ENCODE data around the gene ASCC2. TPM values are rescaled to one million over a fixed set of nuclear protein-coding genes. Genes with fewer than 3 reads are reported as not detected.
"Not testable (repeated sequence)": the region's sequence is repeated elsewhere in the genome, so short reads cannot be mapped to it uniquely, and the experiment has no call there.

The ASCC2 gene
- total RNA-seq, 1 experiment from 2014 or later: 28.7 TPM

- DNase-seq (ENCODE audit: low read depth): no peak
Observed at GRCh38 chr22:29755889-29756288, 82.2 kb downstream of the ASCC2 start.

GRCh38 chr22:29754658-29755395 lies 83.2 kb downstream of the ASCC2 start:
- DNase-seq (ENCODE audit: low read depth): not testable (repeated sequence)

- DNase-seq (ENCODE audit: low read depth): no peak
Observed at GRCh38 chr22:29753808-29754657, 84.0 kb downstream of the ASCC2 start.

DNA sequence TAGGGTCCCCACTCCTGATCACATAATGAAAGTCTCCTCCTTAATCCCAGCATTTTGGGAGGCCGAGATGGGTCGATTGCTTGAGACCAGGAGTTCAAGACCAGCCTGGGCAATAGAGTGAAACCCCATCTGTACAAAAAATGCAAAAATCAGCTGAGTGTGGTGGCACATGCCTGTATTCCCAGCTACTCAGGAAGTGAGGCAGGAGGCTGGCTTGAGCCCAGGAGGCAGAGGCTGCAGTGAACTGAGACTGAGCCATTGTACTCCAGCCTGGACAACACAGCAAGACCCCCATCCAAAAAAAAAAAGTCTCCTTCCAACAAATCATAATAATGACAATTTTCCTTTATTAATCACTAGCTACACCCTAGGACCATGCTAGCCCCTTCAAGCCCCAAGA lies 86.4 kb downstream of the ASCC2 start:
- DNase-seq (ENCODE audit: low read depth): no peak

DNA sequence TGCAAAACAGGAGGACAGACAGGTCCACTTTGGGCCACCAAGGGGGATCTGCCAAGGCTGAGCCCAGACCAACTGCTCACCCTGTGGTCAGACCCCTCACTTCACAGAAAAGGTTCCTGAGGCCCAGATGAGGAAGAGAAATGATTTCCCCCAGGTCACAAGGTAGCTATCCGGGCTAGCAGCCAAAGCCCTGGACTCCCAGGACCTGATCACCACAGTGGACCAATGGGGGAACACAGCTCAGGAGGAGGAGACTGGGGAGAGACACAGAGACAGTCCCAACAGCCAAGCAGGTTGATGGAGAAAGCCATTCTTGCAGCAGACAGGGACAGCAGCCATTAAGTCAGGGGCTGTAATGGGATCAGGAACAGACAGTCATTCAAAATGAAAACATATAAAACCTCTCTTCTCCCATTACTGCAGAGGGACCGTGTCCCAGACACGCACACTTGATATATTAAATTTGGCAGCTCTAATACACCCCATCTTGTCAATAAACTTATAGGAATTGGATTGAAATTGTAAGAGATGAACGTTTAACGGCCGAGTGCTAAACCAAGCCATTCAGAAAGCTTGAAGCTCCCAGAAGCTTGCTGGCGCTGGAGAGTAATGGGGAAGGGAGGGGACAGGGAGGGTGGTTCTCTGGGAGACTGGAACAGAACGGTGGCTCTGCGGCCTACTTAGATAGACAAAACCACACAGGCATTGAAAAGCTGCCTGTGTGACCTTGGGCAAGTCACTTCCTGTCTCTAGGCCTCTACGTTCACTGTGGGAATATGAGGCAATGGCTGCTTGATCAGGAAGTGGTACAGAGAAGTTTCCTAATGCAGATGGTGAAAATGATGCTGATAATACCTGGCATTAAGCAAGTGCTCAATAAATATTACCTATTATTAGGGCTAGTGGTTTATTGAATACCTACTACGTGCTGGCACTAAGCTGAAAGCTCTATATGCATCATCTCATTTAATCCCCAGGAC lies 87.2 kb downstream of the ASCC2 start:
- no peak for DNase-seq (ENCODE audit: low read depth)

- DNase-seq (ENCODE audit: low read depth): no peak
Observed at GRCh38 chr22:29750029-29750428, 88.0 kb downstream of the ASCC2 start.

DNA sequence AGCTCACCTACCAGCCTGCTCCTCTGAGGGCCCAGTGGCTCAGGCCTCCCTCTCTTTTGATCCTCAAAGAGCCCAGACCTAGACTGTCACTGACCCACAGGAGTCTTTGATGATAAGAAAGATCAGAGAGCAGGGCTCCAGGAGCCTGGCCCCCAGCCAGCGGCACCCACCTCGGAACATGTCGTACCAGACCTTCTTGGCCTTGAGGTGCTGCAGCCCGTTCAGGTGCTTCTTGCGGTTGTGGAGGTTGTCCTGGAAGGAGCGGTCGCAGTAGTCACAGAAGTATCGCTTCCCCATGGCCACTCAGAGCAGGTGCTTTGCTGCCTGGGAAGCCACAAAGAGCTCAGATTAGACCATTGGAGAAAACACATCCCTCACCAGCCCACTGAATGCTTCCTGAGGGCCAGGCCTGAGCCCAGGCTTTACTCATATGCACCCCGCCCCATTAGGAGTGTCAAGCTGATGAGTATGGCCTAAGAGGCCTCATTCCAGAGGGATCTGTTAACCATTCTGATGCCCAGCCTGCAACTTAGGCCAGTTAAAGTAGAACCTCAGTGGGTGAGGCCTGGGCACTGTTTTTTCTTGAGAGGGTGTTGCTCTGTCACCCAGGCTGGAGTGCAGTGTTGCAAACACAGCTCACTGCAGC lies 89.7 kb downstream of the ASCC2 start:
- DNase-seq (ENCODE audit: low read depth): no peak

GRCh38 chr22:29747832-29748231 lies 90.2 kb downstream of the ASCC2 start:
- DNase-seq (ENCODE audit: low read depth): no peak

DNA sequence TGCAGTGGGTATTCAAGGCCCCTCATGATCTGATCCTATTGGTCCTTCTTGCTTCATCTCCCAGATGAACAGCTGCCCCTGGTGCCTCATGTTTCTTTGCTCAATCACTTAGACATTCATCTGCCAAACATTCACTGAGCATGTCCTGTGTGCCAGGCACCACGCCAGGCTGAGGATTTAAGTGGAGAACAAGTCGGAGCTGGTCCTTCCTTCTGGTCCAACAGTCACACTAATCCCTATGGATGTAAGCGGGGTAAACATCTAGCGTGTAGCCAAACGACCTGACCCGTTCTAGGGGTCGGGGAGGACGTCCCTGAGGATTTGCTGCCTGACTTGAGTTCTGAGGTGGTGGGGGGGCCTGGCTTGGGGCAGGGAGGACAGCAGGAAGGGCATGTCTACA lies 93.2 kb downstream of the ASCC2 start:
- no peak for DNase-seq (ENCODE audit: low read depth)

GRCh38 chr22:29742326-29742725 lies 95.7 kb downstream of the ASCC2 start:
- no peak for DNase-seq (ENCODE audit: low read depth)

DNA sequence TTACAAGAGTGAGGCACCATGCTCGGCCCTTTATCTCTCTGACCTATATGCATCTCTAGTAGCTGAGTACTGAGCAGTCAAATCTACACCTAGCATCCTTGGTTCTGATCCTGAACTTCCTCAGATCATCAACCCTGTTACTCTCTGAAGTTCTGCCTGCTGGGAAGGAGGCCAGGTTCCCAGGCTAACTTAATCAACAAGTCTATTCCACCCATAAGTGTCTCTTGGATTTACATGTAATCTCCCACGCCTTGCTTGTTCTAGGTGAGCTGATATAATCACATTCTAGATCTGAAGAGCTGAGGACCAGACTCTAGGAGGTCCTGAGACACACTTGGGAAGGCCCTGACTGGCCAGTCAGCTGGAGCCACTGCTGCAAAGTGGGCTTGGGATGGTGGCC lies 96.1 kb downstream of the ASCC2 start:
- no peak for DNase-seq (ENCODE audit: low read depth)

- DNase-seq (ENCODE audit: low read depth): no peak
Observed at GRCh38 chr22:29740216-29740615, 97.9 kb downstream of the ASCC2 start.

DNA sequence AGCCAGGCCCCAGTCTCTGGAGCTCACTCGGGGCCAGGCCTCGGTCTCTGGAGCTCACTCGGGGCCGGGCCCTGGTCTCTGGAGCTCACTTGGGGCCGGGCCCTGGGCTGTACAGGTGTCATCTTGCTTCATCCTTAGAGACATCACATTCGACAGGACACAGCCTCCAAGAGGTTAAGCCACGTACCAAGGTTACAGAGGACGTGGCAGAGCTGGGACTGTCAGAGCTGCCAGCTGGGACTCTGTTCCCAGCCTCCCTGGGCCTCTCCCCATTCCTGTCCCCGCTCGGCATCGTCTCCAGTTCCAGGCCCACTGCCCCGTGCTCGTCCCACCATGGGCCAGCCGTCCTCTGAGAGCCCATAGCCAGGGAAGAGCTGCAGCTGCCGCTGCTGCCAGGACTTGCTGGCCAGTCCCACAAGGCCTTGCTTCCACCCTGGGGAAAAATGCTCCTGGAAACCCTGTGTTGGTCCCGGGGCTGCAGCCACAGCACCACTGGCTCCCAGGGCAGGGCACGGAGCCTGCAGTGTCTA lies 98.7 kb downstream of the ASCC2 start:
- DNase-seq (ENCODE audit: low read depth): no peak

Other genes starting within 250 kb of the ASCC2 start
- 50.5 and 86.0 TPM in 2 replicates for gene NF2, start 234.6 kb downstream of the ASCC2 start, total RNA-seq (2014; rRNA removed; shearing (Covaris generic))
- gene CABP7, start 118.3 kb downstream of the ASCC2 start, total RNA-seq (2014; rRNA removed; shearing (Covaris generic)): 0.52 and 1.7 TPM in 2 replicates
- 19.4 and 27.5 TPM in 2 replicates for gene ZMAT5, start 71.3 kb downstream of the ASCC2 start, total RNA-seq (2014; rRNA removed; shearing (Covaris generic))
- gene UQCR10, start 70.9 kb downstream of the ASCC2 start, total RNA-seq (2014; rRNA removed; shearing (Covaris generic)): 126 and 140 TPM in 2 replicates
- gene MTMR3, start 44.9 kb upstream of the ASCC2 start, total RNA-seq (2014; rRNA removed; shearing (Covaris generic)): 9.3 and 16.7 TPM in 2 replicates
- gene HORMAD2, start 242.2 kb upstream of the ASCC2 start, total RNA-seq (2014; rRNA removed; shearing (Covaris generic)): 0.22 TPM in 1 of 2 replicates, not detected in the other